Measurements from ENCODE around the gene CST11. TPM values are rescaled to one million over a fixed set of nuclear protein-coding genes. Genes with fewer than 3 reads are reported as not detected.

CST11 gene, protein sequence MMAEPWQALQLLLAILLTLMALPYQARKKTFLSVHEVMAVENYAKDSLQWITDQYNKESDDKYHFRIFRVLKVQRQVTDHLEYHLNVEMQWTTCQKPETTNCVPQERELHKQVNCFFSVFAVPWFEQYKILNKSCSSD
- total RNA-seq (2022) (not detected in 2 replicates), Bru-seq, nascent RNA (not detected), BruChase-seq, experiment 1, labeled RNA remaining after a 6-hour chase (not detected), BruChase-seq, experiment 2, labeled RNA remaining after a 2-hour chase (not detected)
- long read RNA-seq: 0 reads

DNA sequence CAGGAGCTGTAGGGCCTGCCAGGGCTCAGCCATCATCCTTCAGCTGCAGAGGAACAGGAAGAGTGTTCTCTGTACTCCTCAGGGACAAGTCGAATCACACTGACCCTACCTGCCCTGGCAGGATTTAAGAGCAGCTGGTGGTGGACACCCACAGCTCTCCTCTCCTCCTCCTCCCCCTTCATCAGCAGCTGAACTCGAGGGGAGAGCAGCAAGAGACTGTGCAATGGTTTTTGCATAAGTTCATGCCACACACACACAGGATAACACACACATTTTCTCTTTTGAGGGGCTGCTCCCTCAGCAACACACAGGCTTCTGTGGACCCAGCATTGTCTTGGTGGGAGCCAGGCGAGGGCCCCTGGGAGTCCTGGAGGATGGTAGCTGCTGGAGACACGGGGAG, at the start of gene CST11:
Gene CST11 (minus strand): TSS at position 101 of the 400 bp plus-strand sequence. CDS start 65 bp downstream, at position 36.
- intact Hi-C loops (cut with micrococcal nuclease): no loop called here
- H3K4me3 Mint-ChIP-seq (ENCODE audit: unreplicated experiment): no peak within 1 kb of the TSS
- TF ChIP-seq, protein P1, sequence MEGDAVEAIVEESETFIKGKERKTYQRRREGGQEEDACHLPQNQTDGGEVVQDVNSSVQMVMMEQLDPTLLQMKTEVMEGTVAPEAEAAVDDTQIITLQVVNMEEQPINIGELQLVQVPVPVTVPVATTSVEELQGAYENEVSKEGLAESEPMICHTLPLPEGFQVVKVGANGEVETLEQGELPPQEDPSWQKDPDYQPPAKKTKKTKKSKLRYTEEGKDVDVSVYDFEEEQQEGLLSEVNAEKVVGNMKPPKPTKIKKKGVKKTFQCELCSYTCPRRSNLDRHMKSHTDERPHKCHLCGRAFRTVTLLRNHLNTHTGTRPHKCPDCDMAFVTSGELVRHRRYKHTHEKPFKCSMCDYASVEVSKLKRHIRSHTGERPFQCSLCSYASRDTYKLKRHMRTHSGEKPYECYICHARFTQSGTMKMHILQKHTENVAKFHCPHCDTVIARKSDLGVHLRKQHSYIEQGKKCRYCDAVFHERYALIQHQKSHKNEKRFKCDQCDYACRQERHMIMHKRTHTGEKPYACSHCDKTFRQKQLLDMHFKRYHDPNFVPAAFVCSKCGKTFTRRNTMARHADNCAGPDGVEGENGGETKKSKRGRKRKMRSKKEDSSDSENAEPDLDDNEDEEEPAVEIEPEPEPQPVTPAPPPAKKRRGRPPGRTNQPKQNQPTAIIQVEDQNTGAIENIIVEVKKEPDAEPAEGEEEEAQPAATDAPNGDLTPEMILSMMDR (IDR thresholded peaks at IDR 0.05; ENCODE audit: unreplicated experiment): no peak
- no TSS peak for BruUV-seq (replicated peaks)
- H3K36me3 Mint-ChIP-seq (ENCODE audit: insufficient read depth, unreplicated experiment): no peaks in the 10 kb centered on the region
- CTCF ChIA-PET: interaction anchor here (0.6 to 4.2 kb wide), 3 partner anchors 10 to 353 kb away, joined by 3 to 28 read pairs (median 13); no protein-coding TSS in a partner anchor
- no peaks in the 10 kb centered on the region for H3K27me3 Mint-ChIP-seq (ENCODE audit: insufficient read depth, unreplicated experiment)
- H3K4me1 Mint-ChIP-seq (ENCODE audit: insufficient read depth, unreplicated experiment): no peaks in the 10 kb centered on the region
- DNase-seq (ENCODE audit: unreplicated experiment): no peak
- POLR2A ChIA-PET: no interaction called here
- no peaks in the 10 kb centered on the region for H3K9me3 Mint-ChIP-seq (ENCODE audit: unreplicated experiment)
- H3K27ac Mint-ChIP-seq (ENCODE audit: low read depth, unreplicated experiment): no peak within 1 kb of the TSS

DNA sequence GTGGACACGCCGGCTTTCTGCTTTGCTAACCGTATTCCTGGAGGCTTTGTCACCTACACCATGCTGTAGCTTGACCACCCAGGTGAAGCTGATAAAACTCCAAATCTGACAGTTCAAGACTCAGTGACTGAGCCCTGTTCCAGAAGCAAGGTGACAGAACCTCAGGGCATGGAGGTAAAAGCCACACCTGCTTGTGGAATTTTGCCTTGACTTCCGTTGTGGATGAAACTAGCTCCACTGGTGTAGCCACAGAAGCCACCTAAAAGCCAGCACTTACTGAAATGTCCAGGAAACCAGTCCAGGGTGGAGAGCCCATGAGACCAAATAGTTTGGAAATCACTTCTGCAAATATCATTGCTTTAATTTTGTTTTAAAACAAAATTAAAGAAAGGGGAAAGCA, 49.2 kb upstream of the CST11 start:
- Mint-ChIP-seq H3K27ac (ENCODE audit: low read depth, unreplicated experiment) (no peak overlapping the region), H3K36me3 (ENCODE audit: insufficient read depth, unreplicated experiment) (no peaks in the 10 kb centered on the region), H3K4me1 (ENCODE audit: insufficient read depth, unreplicated experiment) (no peaks in the 10 kb centered on the region), H3K27me3 (ENCODE audit: insufficient read depth, unreplicated experiment) (peaks cover 8% of the 10 kb centered on the region), H3K9me3 (ENCODE audit: unreplicated experiment) (peaks cover 7% of the 10 kb centered on the region), H3K4me3 (ENCODE audit: unreplicated experiment) (no peak overlapping the region)
- TF ChIP-seq, protein P1 (IDR thresholded peaks at IDR 0.05; ENCODE audit: unreplicated experiment): no peak
- DNase-seq (ENCODE audit: unreplicated experiment): no peak
- POLR2A ChIA-PET: interaction anchor here (0.7 kb wide), 1 partner anchor 1774 kb away, joined by 3 read pairs; no protein-coding TSS in a partner anchor
- intact Hi-C loops (cut with micrococcal nuclease): no loop called here
- CTCF ChIA-PET: no interaction called here
- no TSS peak for BruUV-seq (replicated peaks)

DNA sequence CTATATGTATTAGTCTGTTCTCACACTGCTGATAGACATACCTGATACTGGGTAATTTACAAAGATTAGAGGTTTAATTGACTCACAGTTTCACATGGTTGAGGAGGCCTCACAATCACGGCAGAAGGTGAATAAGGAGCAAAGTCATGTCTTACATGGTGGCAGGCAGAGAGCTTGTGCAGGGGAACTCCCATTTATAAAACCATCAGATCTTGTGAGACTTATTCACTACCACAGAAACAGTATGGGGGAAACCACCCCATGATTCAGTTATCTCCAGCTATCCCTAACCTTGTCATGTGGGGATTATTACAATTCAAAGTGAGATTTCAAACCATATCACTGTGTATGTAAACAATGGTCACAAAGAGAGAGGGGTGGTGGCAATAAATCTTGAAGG, 44.9 kb upstream of the CST11 start:
- no peaks in the 10 kb centered on the region for H3K27me3 Mint-ChIP-seq (ENCODE audit: insufficient read depth, unreplicated experiment)
- no TSS peak for BruUV-seq (replicated peaks)
- no peak overlapping the region for H3K4me3 Mint-ChIP-seq (ENCODE audit: unreplicated experiment)
- H3K9me3 Mint-ChIP-seq (ENCODE audit: unreplicated experiment): peaks cover 7% of the 10 kb centered on the region
- ChIA-PET CTCF (interaction anchor here (0.6 to 0.9 kb wide), 3 partner anchors 10 to 56 kb away, joined by 3 to 4 read pairs (median 3); no protein-coding TSS in a partner anchor), POLR2A (no interaction called here)
- no peak overlapping the region for H3K27ac Mint-ChIP-seq (ENCODE audit: low read depth, unreplicated experiment)
- intact Hi-C loops (cut with micrococcal nuclease): no loop called here
- no peaks in the 10 kb centered on the region for H3K4me1 Mint-ChIP-seq (ENCODE audit: insufficient read depth, unreplicated experiment)
- TF ChIP-seq, protein P1 (IDR thresholded peaks at IDR 0.05; ENCODE audit: unreplicated experiment): no peak
- no peak for DNase-seq (ENCODE audit: unreplicated experiment)
- no peaks in the 10 kb centered on the region for H3K36me3 Mint-ChIP-seq (ENCODE audit: insufficient read depth, unreplicated experiment)

GRCh38 chr20:23493172-23493772, 40.6 kb upstream of the CST11 start:
- no TSS peak for BruUV-seq (replicated peaks)
- intact Hi-C loops (cut with micrococcal nuclease): no loop called here
- Mint-ChIP-seq H3K9me3 (ENCODE audit: unreplicated experiment) (peaks cover 7% of the 10 kb centered on the region), H3K27me3 (ENCODE audit: insufficient read depth, unreplicated experiment) (no peaks in the 10 kb centered on the region), H3K4me1 (ENCODE audit: insufficient read depth, unreplicated experiment) (no peaks in the 10 kb centered on the region), H3K27ac (ENCODE audit: low read depth, unreplicated experiment) (no peak overlapping the region), H3K4me3 (ENCODE audit: unreplicated experiment) (no peak overlapping the region), H3K36me3 (ENCODE audit: insufficient read depth, unreplicated experiment) (no peaks in the 10 kb centered on the region)
- TF ChIP-seq, protein P1 (IDR thresholded peaks at IDR 0.05; ENCODE audit: unreplicated experiment): no peak
- ChIA-PET POLR2A (no interaction called here), CTCF (interaction anchor here (0.8 kb wide), 1 partner anchor 1087 kb away, joined by 3 read pairs; no protein-coding TSS in a partner anchor)
- DNase-seq (ENCODE audit: unreplicated experiment): peak; percentile 24
